HepG2 (cell line): ENCODE data around the gene PARVA. TPM values are rescaled to one million over a fixed set of nuclear protein-coding genes. Genes with fewer than 3 reads are reported as not detected.

Experiments
- GMEB1 ChIP-seq: sonication (generic); formaldehyde crosslinking; IDR thresholded peaks from 2 replicates; pipeline ENCODE4 v1.5.1; 2020; ENCODE audit warnings: missing genetic modification reagents, mild to moderate bottlenecking, borderline replicate concordance
- SUZ12 ChIP-seq: fragments of 150-350 bp; IDR thresholded peaks from 2 replicates; pipeline ENCODE4 v1.6.1; 2014; ENCODE audit warnings: low read depth, low read length
- TAF1 ChIP-seq: sonication (generic); formaldehyde crosslinking; IDR thresholded peaks from 2 replicates; pipeline ENCODE4 v1.4.0; 2020; ENCODE audit warnings: missing genetic modification reagents
- TRIM22 ChIP-seq: fragments of 450-650 bp; IDR thresholded peaks from 2 replicates; pipeline ENCODE4 v1.6.1; 2017
- ZNF142 ChIP-seq: sonication (generic); formaldehyde crosslinking; IDR thresholded peaks from 2 replicates; pipeline ENCODE4 v1.4.0; 2020; ENCODE audit warnings: missing genetic modification reagents
- ZNF225 ChIP-seq: sonication (generic); formaldehyde crosslinking; IDR thresholded peaks from 2 replicates; pipeline ENCODE4 v1.4.0; 2020; ENCODE audit warnings: mild to moderate bottlenecking, missing genetic modification reagents
- polyA plus RNA-seq, 8 experiments: library from polyadenylated mRNA; depleted of rRNA in 3 of 8; stranded (reverse) in 7 of 8; unstranded in 1 of 8; fragments of >200 nt; fragmentation: Illumina TruSeq in 4 of 8; extraction: Trizol in 4 of 8; gene quantifications; 2 replicates each; pipeline versions ENCODE4 v1.2.1 to v1.2.3, GENCODE V29; 2011 to 2016; ENCODE audit warnings: low read depth in 4 of 8, missing spikeins in 1 of 8, mixed read lengths in 1 of 8; ENCODE audit not compliant: insufficient read depth in 1 of 8
- total RNA-seq, 5 experiments: library from RNA; depleted of rRNA; stranded (reverse); fragments of >200 nt; fragmentation: Illumina TruSeq; extraction: Trizol; gene quantifications; 2 replicates each; pipeline ENCODE4 v1.2.3, GENCODE V29; 2016; ENCODE audit warnings: low read depth in 1 of 5

Gene PARVA
- total and polyA plus RNA-seq, 2 of the 13 experiments (the other 11 are each of a cell fraction or from before 2014, with no cell fraction given), result 5.9 to 9.1 TPM

- TF ChIP-seq TRIM22, result no peak
- no peak for TF ChIP-seq ZNF225 (CRISPR knock-in tag)
- TF ChIP-seq SUZ12, result no peak
- TF ChIP-seq ZNF142, result no peak
- TF ChIP-seq TAF1 (CRISPR knock-in tag), result no peak
- TF ChIP-seq GMEB1 (CRISPR knock-in tag), result no peak
These were observed 95.1 kb downstream of the PARVA start (continued) for GRCh38 chr11:12472401-12473005.
